Kidney glomerular epithelial cell (primary cell): ENCODE data around the gene NFASC.

Experiments
- DNase-seq: peaks from one replicate; lab custom pipeline; 2025; lab: John Stamatoyannopoulos, UW

The NFASC gene

GRCh38 chr1:204859861-204860267, 10.8 kb upstream of the NFASC start:
- no peak for DNase-seq

- DNase-seq, result no peak
Observed at GRCh38 chr1:204863024-204863423, 7.6 kb upstream of the NFASC start.

- DNase-seq, result no peak
Observed at GRCh38 chr1:204863730-204864129, 6.9 kb upstream of the NFASC start.

- no peak for DNase-seq
Observed at GRCh38 chr1:204866051-204866596, 4.5 kb upstream of the NFASC start.

- DNase-seq, result no peak
Observed at GRCh38 chr1:204867203-204867602, 3.5 kb upstream of the NFASC start.

GRCh38 chr1:204867666-204868339, 2.9 kb upstream of the NFASC start:
- no peak for DNase-seq

GRCh38 chr1:204868340-204868700, 2.3 kb upstream of the NFASC start:
- no peak for DNase-seq

- no peak for DNase-seq
Observed at GRCh38 chr1:204869097-204869496, 1.6 kb upstream of the NFASC start.

- no peak for DNase-seq
Observed at GRCh38 chr1:204871405-204872037, 859 bp downstream of the NFASC start.

GRCh38 chr1:204872262-204872881, 1.7 kb downstream of the NFASC start:
- DNase-seq, result no peak

GRCh38 chr1:204873176-204873575, 2.5 kb downstream of the NFASC start:
- no peak for DNase-seq

- DNase-seq, result no peak
Observed at GRCh38 chr1:204873714-204874113, 3.1 kb downstream of the NFASC start.

- no peak for DNase-seq
Observed at GRCh38 chr1:204874274-204874673, 3.6 kb downstream of the NFASC start.

- no peak for DNase-seq
Observed at GRCh38 chr1:204875255-204875654, 4.6 kb downstream of the NFASC start.

- DNase-seq, result no peak
Observed at GRCh38 chr1:204878621-204879234, 8.1 kb downstream of the NFASC start.

GRCh38 chr1:204879351-204879750, 8.7 kb downstream of the NFASC start:
- DNase-seq, result no peak

GRCh38 chr1:204880906-204881305, 10.2 kb downstream of the NFASC start:
- DNase-seq, result no peak

GRCh38 chr1:204882479-204882878, 11.8 kb downstream of the NFASC start:
- DNase-seq, result no peak

- DNase-seq, result no peak
Observed at GRCh38 chr1:204883405-204883804, 12.7 kb downstream of the NFASC start.

GRCh38 chr1:204885288-204885711, 14.6 kb downstream of the NFASC start:
- no peak for DNase-seq

- no peak for DNase-seq
Observed at GRCh38 chr1:204885790-204886189, 15.1 kb downstream of the NFASC start.

- DNase-seq, result no peak
Observed at GRCh38 chr1:204887846-204888245, 17.2 kb downstream of the NFASC start.

GRCh38 chr1:204888294-204888693, 17.6 kb downstream of the NFASC start:
- DNase-seq, result no peak
